GM23338 (cell line): ENCODE results near the gene ARID1B.

Experiments
- CREB1 ChIP-seq: fragments of 250-450 bp; sonication (Bioruptor Pico); IDR thresholded peaks from 2 replicates; pipeline ENCODE4 v1.5.0; 2020; ENCODE audit warnings: low read depth, mild to moderate bottlenecking, moderate library complexity
- CTCF ChIP-seq, 2 experiments: fragments of 200-600 bp in 1 of 2; sonication (generic) in 1 of 2; conservative IDR thresholded peaks; 2 replicates each; pipeline versions ENCODE4 v1.5.1 to v1.6.1; 2016 to 2017; ENCODE audit warnings: antibody characterized with exemption in 2 of 2, low read depth in 2 of 2, mild to moderate bottlenecking in 2 of 2, moderate library complexity in 1 of 2
- POLR2AphosphoS5 ChIP-seq: IDR thresholded peaks from 2 replicates; pipeline ENCODE4 v1.6.1; 2016; ENCODE audit warnings: antibody characterized with exemption, low read depth
- REST ChIP-seq: IDR thresholded peaks from one replicate; pipeline ENCODE4 v1.6.1; 2018; ENCODE audit warnings: antibody characterized with exemption; ENCODE audit not compliant: unreplicated experiment

GRCh38 chr6:157096522-157096921 is 319.3 kb downstream of the ARID1B start:
- no peak for TF ChIP-seq CREB1 (CRISPR knock-in tag)
- no peak for TF ChIP-seq POLR2AphosphoS5
- no peak for TF ChIP-seq REST
- TF ChIP-seq CTCF (conservative IDR thresholded peaks at IDR 0.05; ENCODE audit: low read depth in 2 of 2): no peak
